NB4 (cell line): ENCODE data around the gene ATXN7L3.

Experiments used
- DNase-seq: peaks from one replicate; pipeline ENCODE4 v3.0.0; 2010; ENCODE audit warnings: low read depth
- H3K4me3 ChIP-seq: one replicate; pipeline ENCODE4 v1.5.1; 2011; ENCODE audit warnings: mild to moderate bottlenecking, low read depth, low read length, moderate library complexity
- MYC ChIP-seq: IDR thresholded peaks from 2 replicates; pipeline ENCODE4 v1.6.1; 2011; ENCODE audit warnings: low read depth, low read length
- POLR2A ChIP-seq: IDR thresholded peaks from 2 replicates; pipeline ENCODE4 v1.6.1; 2011; ENCODE audit warnings: mild to moderate bottlenecking; ENCODE audit not compliant: insufficient read length; ENCODE audit errors: extremely low read depth
- TF ChIP-seq, protein P1 (sequence below): IDR thresholded peaks from one replicate; pipeline ENCODE4 v1.5.1; 2012; ENCODE audit warnings: low read depth, low read length
- TF ChIP-seq, protein P2 (sequence below): IDR thresholded peaks from 2 replicates; pipeline ENCODE4 v1.6.1; 2011; ENCODE audit warnings: low read depth, low read length

The ATXN7L3 gene

DNA sequence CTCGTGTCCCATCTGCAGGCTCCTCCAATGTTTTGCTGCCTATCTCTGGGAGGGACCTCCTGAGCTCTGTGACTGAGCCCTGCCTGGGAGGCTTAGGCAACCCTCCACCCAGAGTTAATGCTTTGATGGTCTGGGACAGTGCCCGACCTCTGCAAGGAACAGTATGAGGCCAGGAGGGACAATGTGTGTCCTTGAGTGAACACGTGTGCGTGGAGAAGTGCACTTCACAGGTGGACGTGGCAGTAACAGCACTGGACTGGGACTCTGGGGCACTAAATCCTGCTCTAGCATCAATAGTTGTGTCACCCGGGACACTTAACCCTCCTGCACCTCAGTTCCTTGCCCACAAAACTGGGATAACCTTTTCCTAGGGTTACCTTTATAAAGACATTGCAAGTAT lies 15.2 kb upstream of the ATXN7L3 start:
- TF ChIP-seq POLR2A (no peak), MYC (no peak)
- H3K4me3 ChIP-seq: no peak overlapping the region
- DNase-seq: no peak

DNA sequence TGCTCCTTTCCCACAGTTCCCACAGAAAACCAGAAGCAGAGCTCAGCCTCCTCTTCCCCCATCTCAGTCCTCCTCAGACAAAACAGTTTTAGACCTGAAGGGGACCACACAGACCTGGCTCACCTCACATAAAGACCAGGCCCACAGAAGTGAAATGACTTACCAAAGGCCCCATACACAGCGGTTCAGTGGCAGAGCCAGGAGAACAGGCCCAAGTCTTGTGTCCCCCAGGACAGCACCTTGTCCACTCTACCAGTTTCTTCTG lies 14.5 kb upstream of the ATXN7L3 start:
- no peak overlapping the region for H3K4me3 ChIP-seq
- TF ChIP-seq MYC: no peak
- TF ChIP-seq, protein P1, sequence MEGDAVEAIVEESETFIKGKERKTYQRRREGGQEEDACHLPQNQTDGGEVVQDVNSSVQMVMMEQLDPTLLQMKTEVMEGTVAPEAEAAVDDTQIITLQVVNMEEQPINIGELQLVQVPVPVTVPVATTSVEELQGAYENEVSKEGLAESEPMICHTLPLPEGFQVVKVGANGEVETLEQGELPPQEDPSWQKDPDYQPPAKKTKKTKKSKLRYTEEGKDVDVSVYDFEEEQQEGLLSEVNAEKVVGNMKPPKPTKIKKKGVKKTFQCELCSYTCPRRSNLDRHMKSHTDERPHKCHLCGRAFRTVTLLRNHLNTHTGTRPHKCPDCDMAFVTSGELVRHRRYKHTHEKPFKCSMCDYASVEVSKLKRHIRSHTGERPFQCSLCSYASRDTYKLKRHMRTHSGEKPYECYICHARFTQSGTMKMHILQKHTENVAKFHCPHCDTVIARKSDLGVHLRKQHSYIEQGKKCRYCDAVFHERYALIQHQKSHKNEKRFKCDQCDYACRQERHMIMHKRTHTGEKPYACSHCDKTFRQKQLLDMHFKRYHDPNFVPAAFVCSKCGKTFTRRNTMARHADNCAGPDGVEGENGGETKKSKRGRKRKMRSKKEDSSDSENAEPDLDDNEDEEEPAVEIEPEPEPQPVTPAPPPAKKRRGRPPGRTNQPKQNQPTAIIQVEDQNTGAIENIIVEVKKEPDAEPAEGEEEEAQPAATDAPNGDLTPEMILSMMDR: no peak
- no peak for DNase-seq

DNA sequence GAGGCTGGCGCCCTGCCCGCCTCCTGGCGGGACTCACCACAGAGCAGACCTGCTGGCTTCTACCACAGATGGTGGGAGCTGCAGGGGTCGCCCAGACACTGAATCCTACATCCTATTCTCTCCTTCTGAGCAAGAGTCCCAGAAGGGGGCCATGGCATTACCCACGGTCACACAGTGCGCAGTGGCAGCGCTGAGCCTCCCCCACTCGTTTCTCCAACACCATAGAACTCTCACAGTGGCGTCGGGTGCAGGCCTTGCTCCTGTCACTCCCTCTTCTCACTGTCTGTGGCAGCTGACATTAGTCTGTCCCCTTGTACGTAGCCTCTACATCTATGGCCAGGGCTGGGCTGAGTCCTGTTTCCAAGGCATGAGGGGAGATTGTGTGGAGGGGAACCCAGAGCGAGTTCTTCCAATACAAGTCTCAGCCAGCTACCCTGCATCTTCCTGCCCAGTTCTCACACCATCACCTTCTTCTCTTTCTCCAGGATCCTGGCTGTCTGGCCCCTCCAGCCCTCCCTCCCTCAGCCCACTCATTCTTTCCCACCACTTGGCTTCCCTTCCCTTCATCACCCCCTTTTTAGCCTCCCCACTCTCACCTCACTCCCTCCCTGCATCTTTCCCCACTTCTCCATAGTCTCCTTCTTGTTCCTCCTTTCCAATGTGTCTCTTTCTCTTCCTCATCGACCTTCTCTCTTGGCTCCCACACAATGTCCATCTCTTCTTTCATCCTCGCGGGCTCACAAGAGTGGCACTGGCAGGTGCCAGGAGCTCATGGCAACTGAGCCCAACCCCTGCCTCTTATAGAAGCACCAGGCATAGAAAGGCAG lies 13.9 kb upstream of the ATXN7L3 start:
- no peak overlapping the region for H3K4me3 ChIP-seq
- DNase-seq: peak; percentile 1
- TF ChIP-seq, protein P2, sequence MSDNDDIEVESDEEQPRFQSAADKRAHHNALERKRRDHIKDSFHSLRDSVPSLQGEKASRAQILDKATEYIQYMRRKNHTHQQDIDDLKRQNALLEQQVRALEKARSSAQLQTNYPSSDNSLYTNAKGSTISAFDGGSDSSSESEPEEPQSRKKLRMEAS: no peak
- no peak for TF ChIP-seq POLR2A
- TF ChIP-seq, protein P1: no peak

DNA sequence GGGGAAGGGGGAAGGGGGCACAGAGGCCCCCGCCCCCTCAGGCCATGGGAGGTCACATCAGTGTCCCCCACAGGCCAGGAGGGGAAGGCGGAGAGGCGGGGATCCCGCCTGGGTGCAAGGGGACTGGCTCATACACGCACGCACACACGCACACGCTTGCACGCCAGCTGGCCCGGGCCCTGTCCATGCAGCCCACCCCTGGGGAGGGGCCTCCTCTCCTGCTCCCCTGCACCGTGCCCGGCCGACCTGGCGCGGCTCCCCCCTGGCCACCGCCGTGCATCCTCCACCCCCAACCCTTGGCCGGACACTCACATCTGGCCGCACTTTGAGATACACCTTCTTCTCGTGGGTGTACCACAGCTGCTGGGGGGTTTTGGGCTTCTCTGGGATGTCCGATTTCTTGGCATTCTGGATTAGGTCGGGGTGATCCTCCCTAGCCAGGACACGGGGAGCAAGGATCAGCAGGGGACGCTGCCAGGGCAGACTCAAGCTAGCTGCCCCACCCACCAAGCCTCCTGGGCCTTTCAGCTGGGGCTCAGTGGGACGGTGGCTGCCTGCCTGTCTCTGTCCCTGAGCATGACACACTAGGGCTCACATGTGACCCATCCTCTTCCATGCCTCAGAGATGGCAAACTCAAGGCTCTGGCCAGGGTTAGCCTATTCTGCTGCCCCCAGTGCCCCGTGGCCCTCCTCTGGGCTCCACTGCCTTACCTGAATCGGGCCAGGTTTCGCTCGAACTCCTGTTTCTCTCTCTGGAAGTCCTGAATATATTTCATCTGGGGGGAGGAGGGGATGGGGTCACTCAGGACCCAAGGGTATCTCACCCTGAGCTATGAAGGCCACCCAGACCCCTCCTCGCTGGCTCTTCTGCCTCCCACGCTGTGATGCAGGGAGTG lies 13.1 kb upstream of the ATXN7L3 start:
- no peak overlapping the region for H3K4me3 ChIP-seq
- DNase-seq: no peak
- TF ChIP-seq POLR2A: peak; percentile 7
- TF ChIP-seq, protein P2: no peak

DNA sequence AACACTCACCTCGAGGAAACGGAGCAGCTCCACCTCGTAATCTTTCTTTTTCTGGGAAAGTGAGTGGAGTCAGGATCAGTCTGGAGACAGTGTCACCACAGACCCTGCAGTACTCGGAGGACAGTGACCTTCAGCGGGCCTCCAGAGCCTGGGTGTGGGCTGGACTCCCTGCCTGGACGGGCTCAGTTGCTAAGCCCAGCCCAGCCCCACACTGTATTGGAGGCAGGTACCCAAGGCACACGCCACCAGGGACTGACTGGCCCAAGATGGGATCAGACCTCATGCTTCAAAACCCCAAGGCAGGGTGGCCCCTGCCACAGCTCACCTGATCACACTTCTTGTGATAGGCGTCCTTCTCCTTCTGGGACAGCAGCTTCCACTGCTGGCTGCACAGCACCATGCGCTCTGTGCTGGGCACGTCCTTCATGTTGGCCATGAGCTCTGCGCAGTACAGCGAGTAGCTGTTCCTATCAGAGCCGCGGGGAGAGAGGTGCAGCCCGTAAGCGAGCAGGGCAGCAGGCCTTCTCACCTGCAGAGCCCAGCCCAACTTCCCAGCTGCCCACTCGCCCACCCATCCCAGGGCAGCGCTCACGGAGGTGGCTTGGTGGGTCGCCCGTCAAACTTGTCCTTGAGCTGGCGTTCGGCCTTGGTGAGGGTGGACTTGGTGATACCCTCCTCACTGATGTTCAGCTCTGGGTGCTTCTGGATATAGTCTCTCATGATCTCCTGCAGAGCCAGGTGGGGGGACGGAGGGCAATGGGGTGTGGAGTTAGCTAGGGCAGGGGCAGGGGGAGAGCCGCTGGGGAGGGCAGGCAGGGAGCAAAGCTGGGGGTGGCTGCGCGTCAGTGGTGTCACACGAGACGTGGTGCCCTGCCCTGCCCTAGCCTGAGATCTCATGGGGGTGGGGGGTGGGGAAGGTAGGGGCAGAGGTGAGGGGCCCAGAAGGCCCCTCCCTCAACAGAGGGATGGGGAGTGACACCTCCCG lies 11.9 kb upstream of the ATXN7L3 start:
- DNase-seq: no peak
- TF ChIP-seq MYC (no peak), POLR2A (no peak)
- TF ChIP-seq, protein P1: no peak
- TF ChIP-seq, protein P2: no peak
- no peak overlapping the region for H3K4me3 ChIP-seq

DNA sequence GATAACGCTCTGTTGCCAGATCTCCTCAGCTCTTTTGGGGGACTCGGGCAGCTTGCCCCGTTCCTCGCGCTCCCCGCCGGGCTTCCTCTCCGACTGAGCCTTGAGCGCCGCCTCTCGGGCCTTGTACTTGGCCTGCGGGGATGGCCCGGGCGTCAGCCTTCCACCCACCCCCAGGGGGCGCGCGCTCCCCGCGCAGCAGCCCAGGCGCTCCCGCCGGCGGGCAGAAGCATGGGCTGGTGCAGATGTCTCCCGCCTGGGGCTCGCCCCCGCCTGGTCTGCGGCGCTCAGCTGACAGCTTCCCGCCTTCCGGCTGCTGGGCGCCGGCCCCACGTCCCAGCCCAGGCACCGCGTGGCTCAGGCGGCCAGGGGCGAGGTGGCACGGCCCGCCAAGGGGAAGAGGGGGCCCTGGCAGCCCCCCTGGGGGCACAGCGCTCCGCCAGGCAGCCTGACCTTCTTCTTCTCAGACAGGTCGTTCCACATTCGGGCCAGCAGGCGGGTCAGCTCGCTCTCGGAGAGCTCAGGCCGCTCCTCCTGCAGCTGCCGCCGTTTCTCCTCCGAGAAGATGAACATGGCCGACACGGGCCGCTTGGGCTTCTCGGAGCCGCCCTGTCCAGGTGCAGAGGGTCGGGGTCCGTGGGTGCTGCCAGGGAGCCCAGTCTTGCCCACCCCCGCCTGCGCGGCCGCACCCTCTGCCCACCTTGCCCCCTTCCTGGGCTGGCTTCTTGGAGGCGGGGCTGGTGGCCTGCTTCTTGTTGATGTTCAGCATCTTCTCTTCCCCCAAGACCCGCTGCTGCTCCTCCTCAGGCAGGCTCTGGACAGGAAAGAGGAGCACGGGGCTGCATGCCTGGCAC lies 10.9 kb upstream of the ATXN7L3 start:
- peak; percentile 94 for DNase-seq
- TF ChIP-seq, protein P1: peak; percentile 93
- TF ChIP-seq POLR2A: peak; percentile 31
- TF ChIP-seq MYC: peak; percentile 96
- TF ChIP-seq, protein P2: peak; percentile 90
- no peak overlapping the region for H3K4me3 ChIP-seq
